Measurements from ENCODE around the gene MGAT5.

- TF ChIP-seq CTCF (conservative IDR thresholded peaks at IDR 0.05) (no peak), ZFX (IDR thresholded peaks at IDR 0.05) (no peak)
Measured at GRCh38 chr2:134346141-134346540, 92.3 kb downstream of the MGAT5 start.
